GM19455 (cell line): ENCODE measurements around the gene DCANP1.
"Not testable (repeated sequence)": the region's sequence is repeated elsewhere in the genome, so short reads cannot be mapped to it uniquely, and the experiment has no call there.

ENCODE experiments used
- ATAC-seq: cut with Tn5 transposase; IDR thresholded peaks from one replicate; pipeline ENCODE4 v1.9.1; 2021; ENCODE audit not compliant: unreplicated experiment

The DCANP1 gene, protein sequence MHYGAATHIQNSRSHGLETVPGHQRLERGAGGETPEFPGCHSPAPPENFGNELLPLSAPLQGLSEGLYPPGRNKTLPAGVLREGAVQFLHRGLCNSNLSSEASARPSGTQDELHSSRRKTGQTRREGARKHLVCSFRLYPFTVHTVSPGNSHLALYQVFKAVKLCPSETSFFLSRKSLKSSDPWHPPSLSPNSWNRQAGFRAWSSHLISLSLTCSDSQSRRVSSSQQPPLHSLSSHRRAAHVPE

DNA sequence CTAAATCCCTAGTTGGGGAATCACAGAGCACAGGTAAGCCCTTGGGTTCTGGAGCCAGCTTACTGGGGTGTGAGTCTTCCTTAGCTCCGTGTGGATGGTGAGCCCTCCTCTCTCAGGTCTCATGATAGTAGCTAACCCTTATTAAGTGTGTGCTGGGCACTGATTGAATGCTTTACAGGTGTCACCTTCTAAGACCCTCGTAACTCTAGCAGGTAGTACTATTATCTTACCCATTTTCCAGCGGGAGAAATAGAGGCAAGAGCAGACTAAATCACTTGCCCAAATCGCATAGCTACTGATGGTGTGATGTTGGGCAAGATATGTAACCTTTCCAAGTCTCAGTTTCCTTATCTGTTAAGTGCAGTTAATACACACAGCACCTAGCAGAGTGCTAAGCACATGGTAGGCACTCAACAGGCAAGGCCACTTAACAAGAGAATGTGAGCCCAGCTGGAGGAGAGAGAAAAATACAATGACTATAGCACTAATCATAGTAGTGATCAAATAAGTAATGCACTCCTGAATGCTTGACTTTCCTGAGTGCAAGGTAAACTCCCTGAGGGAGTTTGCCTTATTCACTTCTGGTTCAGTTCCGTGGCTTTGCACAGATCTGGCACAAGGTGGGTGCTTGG, at the start of gene DCANP1:
DCANP1 (minus strand) TSS at position 51 of the 632 bp plus-strand sequence. CDS start 240 bp downstream, outside the sequence.
- ATAC-seq, result no peak

DNA sequence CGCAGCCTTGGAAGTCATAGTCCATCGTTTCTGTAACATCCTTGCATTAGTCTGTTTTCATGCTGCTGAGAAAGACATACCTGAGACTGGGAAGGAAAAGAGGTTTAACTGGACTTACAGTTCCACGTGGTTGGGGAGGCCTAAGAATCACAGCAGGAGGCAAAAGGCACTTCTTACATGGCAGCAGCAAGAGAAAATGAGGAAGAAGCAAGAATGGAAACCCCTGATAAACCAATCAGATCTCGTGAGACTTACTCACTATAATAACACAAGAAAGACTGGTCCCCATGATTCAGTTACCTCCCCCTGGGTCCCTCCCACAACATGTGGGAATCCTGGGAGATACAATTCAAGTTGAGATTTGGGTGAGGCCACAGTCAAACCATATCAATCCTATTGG, 48.4 kb upstream of the DCANP1 start:
- not testable (repeated sequence) for ATAC-seq

DNA sequence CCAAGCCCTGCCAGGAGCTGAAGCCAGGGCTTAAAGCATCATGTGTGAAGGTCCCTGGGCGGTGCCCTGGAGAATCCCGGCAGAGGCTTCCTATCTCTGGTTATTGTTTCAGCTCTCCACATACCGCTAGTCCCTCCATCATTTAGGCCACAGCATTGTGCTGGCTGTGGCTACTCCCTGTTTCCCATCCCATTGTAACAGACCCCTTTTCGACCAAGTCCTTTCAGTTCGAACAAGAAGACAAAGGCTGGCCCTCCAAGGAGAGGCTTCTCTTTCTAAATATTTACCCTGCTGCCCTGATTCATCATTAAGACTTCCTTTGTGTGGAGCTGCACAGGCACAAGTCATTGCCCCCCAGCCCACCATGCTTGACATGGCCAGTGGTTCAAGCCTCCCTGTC, 47.0 kb upstream of the DCANP1 start:
- no peak for ATAC-seq

DNA sequence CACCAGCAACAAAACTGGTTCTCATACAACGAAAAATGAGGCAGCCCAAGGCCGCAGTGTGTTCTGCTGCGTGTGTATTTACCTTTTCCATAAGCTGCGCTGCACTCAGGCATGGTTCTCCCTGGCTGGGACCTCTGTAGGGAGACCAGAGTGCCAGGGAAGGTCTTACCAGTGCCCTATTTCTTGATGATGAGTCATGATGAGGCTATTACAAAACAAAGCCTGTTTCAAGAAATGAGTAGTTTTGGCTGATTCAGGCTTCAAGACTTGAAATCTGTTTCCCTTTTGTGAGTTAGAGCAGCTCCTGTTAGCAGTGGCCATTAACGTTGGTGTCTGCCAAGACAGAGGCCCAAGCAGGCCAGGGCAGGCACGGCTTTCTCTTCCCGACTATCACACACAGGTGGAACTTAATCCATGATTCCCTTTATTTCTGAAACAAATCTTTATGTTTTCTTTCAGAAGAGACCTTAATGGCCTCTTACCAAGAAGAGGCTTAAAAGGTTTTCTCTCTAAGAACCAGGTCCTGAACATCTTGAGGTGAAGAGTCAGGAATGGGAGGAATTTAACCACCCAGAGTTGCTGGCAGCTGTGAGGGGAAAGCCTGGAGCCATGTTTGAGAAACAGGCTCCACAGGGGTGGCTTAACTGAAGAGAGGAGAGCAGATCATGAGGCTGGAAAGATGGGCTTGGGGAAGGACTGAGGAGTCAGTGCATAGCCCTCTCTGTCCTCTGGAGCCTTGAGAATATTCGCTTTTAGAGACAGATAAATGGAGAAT, 46.4 kb upstream of the DCANP1 start:
- no peak for ATAC-seq

DNA sequence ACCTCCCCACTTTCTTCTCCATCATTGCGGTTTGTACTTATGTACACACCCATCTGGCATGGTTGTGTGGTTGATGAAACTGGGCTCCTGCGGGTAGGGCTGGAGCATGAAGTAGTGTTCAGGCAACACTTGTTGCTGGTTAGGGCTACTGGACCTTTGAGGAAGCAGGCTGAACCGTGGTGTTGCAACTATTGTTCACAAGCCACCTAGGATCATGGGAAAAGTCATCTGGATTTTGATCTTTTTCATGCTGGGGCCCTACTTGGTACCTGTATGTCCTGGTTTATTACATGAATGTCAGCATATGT, 45.1 kb upstream of the DCANP1 start:
- ATAC-seq, result no peak

DNA sequence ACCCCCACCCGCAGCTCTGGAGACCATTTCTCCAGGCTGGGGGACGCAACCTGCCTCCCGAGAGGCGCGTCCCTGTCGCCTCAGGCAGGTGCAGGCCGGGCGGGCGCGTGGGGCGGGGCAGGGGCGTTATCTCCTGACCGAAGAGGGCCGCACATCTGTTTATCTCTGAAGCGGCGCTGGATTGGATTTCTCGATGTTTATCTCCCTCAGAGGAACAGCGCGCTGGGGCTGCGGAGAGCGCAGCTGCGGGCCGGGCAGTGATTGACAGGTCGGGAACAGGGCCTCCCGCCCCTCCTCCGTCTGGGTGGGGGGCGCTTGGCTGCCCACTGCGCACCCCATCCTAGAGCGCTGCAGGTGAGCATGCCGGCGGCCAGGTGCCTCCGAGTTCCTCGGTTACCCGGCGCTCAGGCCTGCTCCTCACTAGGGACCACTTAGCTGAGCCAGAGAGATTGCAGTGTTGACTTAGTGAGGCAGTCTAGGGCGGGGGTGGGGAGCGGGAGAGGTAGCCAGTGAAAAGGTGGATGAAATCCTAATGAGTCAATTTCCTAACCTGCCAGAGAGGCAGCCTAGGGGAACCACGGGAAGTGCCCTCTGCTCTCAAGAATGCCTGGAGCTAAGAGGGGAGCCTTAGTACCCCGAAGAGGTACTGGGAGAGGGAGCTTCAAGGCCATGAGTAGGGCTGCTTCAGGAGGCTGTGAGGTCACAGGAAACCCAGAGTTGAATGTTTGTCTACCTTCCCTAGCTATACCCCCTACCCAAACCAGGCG, 44.6 kb upstream of the DCANP1 start:
- ATAC-seq, result no peak

DNA sequence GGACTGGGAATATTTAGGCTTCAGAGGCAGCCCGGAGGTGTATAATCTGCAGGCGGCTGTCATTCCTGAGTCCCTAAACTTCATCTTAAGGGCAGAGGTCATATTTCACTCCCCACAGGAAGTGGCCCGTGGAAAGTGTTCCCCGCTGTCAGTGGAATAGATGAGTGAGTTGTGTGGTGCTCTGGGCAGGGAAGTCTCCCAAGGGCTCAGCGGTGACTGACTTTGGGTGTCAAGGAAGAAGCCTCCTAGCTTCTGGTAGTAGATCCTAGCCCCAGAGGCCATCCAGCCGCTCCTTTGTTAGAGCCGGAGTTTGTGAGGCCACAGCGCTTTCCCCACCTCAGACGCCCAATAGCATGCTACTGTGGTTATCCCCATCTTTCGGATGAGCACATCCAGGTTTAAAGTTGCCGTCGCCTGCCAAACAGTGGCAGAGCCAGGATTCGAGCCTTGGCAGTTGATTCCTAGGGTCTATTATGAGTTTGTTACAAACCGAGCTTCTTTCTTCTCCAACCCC, 43.9 kb upstream of the DCANP1 start:
- ATAC-seq, result no peak

DNA sequence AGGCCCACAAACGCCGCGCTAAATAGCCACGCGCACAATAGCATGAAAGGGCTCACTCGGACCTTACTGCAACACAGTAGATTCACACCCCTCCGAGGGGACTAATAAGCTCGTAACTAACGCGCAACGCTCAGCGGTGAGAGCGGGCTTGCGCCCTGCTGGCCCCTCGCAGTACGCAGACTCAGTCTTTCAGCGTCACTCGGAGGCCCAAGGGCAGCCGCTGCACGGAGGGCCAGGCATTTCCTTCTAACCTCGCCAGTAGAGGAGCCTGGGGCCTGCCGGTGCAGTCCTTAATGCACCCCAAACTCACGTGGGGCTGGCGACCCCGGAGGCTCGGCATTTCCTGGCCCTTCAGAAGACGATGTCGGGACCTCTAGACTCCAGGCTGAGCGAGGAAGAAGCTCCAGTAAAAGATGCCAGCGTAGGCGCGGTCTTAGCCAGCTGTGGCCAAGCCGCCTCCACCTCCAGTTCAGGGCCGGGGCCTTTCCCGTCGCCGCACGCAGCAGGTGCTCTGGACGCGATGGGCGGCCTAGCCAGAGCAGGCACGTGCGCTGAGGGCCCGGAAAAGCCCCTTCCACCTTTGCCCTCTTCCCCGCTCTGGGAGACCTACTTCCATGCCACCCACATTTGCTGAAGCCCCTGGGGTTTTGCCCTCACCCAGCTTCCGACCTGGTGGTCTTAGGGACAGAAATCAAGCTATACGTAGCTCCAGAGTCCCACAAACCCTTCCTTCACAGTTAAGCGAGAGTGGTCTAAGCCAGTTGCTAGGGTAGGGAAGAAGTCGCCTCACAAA, 43.3 kb upstream of the DCANP1 start:
- ATAC-seq, result no peak

DNA sequence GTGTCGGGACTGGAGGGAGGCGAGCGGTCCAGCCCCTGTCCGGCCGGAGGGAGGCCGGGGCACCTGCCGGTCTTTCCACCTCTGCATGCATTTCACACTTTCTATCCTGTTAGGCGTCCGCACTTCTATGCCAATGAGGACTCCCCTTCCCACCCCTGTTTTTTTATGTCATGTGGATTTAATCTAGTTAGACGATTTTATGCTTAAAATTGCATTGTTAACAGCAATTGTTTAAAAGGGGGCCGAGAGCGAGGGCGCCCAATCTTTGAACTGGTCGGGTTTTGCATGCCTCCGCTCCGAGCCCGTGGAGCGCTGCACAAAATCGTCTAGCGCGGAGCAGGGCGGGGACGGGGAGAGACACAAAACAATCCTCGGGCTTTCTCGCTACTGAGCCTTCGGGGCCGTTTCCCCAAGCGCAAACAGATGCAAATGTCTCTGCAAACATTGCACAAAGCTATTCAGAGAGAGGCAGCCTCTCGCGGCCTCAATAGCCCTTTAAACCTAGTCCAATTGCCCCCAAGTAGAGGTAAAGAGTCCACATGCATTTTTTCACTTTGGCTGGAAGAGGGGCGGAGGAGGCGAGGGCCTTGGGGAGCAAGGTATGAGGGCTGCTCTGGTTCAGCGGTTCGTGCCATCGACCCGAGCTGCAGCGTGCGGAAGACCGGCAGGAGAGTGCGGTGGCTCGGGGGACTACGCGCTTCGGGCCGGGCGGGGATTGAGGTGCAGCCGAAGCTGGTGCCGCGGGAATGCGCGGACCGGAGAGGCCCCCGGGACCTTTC, 42.5 kb upstream of the DCANP1 start:
- no peak for ATAC-seq

DNA sequence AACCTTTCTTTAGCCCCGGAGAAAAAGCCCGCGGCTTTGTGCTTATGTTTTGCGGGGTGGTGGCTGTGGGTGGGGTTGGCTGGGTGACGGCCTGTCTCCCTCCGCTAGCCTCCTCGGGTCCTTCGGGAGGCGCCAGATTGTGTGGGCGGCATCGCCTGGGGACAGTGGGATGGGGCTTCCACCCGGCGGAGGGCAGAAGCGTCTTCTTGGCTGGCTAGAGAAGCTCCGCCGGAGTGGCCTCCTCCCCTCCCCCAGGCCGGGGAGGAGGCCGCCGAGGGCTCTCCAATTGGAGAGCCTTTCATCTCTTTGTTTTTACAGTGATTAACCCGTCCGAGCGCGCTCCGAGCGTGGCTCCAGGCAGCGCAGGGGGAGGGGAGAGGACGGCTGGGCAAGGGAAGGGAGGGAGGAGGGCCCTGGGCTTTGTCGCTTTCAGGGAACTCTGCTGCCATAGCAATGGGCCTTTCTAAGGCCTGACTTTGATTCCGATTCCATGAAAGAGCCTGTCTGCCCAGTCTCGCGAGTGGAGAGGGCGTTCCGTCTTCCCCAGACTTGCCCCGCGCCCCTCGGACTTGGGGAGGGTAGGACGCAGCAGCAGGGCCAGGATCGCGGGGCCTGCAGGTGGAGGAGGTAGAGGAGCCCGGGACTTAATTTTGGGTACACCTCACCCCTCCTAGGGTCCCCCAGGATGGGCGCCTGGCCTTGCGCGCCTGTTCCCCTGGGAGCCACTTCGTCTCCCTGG, 41.7 kb upstream of the DCANP1 start:
- ATAC-seq, result no peak

DNA sequence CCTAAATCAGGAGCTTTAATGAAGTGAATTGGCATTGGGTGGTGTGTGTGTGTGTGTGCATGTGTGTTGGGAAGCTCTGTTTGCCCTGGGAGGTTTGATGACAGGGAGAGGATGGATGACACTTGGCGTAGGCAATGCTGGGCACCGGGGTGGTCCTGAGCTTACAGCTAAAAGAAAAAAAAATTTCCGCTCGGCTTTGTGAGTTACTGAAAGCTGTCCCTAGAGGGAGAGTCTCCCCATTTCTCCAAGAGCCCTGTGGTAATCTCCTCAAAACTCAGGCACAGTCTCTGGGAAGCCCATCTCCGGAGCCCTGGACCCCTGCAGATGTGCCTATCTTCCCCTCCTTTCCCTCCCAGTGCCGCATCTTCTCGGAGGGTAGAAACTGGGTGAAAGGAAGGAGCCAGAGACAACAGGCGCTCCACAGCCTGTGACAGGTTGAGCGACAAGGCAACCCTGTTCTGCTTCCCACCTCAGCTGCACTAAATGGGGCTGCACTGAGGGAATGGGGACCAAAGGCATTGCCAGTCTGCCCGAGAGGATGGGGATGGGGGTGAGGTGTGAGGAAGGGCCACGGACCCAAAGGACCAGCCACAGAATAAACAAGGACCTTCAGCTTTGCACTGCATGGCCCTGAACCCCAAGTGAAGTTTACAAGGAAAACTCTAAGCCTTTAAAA, 40.8 kb upstream of the DCANP1 start:
- ATAC-seq, result no peak

DNA sequence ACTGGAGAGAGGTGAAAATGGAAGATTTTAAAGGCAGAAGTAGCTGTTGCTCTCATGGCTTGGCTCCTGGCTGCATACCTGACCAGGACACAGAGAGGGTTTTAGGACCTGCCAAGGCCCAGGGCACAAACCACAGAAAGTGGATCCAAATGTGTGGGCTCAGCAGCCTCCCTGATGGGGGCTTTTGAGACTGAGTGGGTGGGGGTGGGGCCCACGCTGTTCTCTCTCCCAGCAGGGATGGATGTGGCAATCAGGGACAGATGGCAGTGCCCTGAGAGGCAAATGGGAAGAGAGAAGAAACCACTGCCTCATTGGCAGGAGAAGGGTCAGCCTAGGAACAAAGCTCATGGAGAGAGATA, 39.9 kb upstream of the DCANP1 start:
- ATAC-seq, result no peak

DNA sequence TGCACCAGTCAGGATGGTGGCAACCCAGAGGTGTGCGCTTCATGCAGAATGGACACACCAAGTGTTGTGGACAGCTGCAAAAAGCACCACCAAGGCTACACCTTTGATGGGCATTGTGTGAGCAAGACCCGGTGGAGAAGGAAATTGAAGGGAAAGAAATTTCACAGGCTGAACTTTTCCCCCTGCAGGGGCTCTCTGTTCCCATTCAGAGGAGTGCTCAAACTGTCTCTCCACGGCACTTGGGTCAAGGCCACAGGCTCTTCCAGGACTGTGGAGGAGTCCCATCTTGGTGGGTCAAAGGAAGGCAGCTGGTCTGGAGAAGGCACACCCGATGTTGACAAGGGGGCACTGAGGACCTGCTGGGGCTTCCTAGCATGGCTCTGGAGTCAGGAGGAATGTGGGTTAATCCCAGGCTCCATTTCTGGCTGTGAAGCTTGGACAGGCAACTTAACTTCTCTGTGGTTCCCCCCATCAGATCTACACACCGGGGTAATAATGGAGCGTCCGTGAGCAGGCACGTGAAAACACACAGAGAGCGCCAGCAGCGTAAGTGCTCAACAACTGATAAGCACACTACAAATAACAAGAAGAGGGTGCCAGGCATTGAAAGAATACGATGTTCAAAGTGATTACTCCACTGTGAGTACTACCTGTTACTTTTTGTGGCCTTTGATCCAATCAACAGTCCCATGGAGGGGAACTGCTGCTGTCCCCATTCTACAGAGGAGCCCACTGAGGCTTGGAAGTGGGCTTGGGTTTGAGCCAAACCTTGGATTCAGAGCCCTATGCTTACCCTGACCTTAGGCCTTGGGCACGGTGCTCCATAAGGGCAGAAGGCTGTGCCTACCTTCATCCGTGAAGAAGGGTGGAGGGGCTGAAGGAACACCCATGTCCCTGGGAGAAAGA, 39.2 kb upstream of the DCANP1 start:
- no peak for ATAC-seq

DNA sequence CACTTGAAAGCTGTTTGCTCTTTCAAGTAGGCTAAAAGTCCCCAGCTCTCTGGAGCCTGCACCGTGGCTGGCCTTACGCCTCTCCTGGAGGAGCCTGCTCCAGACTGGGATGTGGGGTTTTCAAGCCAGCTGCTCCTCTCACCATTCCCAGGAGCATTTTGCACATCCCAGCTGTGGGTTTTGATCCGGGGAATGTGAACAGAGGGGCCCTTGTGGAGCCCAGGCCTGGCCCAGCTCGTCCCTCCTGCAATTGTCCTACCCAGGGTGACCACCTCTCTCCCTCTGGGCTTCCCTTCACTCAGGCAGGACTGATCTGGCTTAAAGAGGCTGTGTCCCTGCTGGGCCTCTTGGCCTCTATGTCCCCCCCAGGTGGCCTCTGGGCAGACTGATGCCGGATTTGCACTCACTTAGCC, 37.5 kb upstream of the DCANP1 start:
- no peak for ATAC-seq

DNA sequence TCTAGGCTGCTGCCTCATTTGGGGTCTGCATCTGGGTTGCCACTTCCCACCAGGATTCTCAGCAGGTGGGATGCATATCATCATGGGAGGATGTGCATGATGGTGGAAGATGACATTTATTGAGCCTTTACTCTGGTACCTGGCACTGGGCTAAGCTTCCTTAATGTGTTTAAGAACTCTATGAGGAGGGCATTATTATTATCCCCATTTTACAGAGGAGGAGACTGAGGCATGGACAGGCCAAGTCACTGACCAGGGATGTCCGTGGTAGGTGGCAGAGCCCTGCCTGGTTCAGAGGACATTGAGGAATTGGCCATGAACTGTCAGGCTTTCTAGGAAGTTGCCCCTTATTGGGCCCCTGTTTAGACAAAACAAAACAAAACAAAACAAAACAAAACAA, 36.1 kb upstream of the DCANP1 start:
- ATAC-seq, result no peak

DNA sequence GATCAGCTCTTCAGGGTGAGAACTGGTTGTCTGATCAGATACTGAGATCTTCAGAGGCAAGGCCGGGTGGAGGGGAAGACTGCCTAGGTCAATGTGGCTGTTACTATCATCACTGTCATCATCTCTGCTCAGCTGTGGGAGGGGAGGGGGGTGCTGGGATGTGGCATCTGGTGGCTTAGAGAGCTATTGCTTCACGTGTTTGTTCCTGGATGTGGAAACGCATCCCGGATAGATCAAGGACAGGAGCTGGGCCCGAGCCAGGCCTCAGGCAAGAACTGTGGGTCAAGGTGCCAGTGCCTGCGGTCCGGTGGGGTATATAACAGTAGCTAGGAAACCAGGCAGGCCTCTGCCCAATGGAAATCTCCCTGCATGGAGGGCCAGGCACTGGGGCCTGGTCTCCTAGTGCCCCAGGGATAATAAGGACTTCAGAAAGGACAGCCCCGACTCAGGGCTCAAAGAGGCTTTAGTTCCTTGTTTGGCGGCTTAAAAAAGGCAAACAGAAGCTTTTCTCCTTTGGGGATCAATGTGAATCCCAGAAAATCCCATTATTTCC, 35.3 kb upstream of the DCANP1 start:
- ATAC-seq, result no peak

DNA sequence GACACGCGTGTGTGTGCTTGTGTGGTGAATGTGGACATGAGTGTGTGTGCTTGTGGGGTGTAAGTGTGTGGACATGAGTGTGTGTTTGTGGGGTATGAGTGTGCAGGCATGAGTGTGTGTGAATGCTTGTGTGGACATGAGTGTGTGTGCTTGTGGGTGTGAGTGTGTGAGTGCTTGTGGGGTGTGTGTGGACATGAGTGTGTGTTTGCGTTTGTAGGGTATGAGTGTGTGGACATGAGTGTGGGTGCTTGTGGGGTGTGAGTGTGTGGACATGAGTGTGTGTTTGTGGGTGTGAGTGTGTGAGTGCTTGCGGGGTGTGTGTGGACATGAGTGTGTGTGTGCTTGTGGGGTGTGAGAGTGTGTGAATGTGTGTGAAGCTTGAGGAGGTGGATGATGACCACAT, 34.8 kb upstream of the DCANP1 start:
- no peak for ATAC-seq
